Gastroesophageal sphincter (tissue), 4 donors: ENCODE data around the gene SIRT4. TPM values are rescaled to one million over a fixed set of nuclear protein-coding genes. Genes with fewer than 3 reads are reported as not detected.

ENCODE experiments used
- ATAC-seq: fragments of 150-250 bp; one replicate; pipeline ENCODE4 v1.9.1; 2016; ENCODE audit warnings: mild to moderate bottlenecking, moderate library complexity
- H3K27ac ChIP-seq, 4 donors: fragments of 200-600 bp; sonication (generic) in 3 of 4; 1 replicate in 3 of 4; 2 replicates in 1 of 4; pipeline ENCODE4 v1.5.1; 2016 to 2019
- H3K27me3 ChIP-seq: fragments of 200-600 bp; sonication (generic); one replicate; pipeline ENCODE4 v1.5.1; 2019
- H3K36me3 ChIP-seq, 2 donors: fragments of 200-600 bp; sonication (generic); one replicate each; pipeline ENCODE4 v1.5.1; 2019; ENCODE audit warnings: control low read depth in 1 of 2
- H3K4me1 ChIP-seq, 3 donors: fragments of 200-600 bp; sonication (generic); 1 replicate in 2 of 3; 2 replicates in 1 of 3; pipeline ENCODE4 v1.5.1; 2016 to 2019; ENCODE audit warnings: control low read depth in 2 of 3
- H3K4me3 ChIP-seq, 2 donors: fragments of 200-600 bp; sonication (generic); one replicate each; pipeline ENCODE4 v1.5.1; 2019; ENCODE audit warnings: mild to moderate bottlenecking in 1 of 2, moderate library complexity in 1 of 2
- H3K9me3 ChIP-seq, 3 donors: fragments of 200-600 bp; sonication (generic); one replicate each; pipeline ENCODE4 v1.5.1; 2017 to 2019; ENCODE audit warnings: control low read depth in 2 of 3
- EP300 ChIP-seq: sonication (generic); formaldehyde crosslinking; IDR thresholded peaks from one replicate; pipeline ENCODE4 v1.6.1; 2017; ENCODE audit warnings: antibody characterized with exemption, mild to moderate bottlenecking
- POLR2A ChIP-seq, 2 donors: fragments of 450-650 bp; IDR thresholded peaks; one replicate each; pipeline ENCODE4 v1.6.1; 2017; ENCODE audit warnings: antibody characterized with exemption in 2 of 2, mild to moderate bottlenecking in 2 of 2, moderate library complexity in 1 of 2
- POLR2AphosphoS5 ChIP-seq: sonication (generic); formaldehyde crosslinking; IDR thresholded peaks from one replicate; pipeline ENCODE4 v1.6.1; 2017; ENCODE audit warnings: antibody characterized with exemption
- WGBS, 2 donors: methylation state at CpG; one replicate each; pipeline ENCODE4 v1.1.5; 2018; ENCODE audit warnings: low coverage in 1 of 2; 5-methylcytosine and 5-hydroxymethylcytosine counted together
- total RNA-seq, 4 donors: library from RNA; depleted of rRNA; stranded (reverse); fragments of >200 nt; gene quantifications; one replicate each; pipeline ENCODE4 v1.1.0, GENCODE V29; 2016
- TF ChIP-seq, protein P1 (sequence below), 4 experiments: fragments of 200-600 bp in 2 of 4; fragments of 450-650 bp in 2 of 4; sonication (generic) in 1 of 4; IDR thresholded peaks; one replicate each; pipeline ENCODE4 v1.5.1; 2017 to 2019; ENCODE audit warnings: antibody characterized with exemption in 4 of 4, mild to moderate bottlenecking in 2 of 4, moderate library complexity in 2 of 4

Gene SIRT4
- total RNA-seq, 4 donors from 2014 or later = 0.67 to 3.9 (median 3.7) TPM

DNA sequence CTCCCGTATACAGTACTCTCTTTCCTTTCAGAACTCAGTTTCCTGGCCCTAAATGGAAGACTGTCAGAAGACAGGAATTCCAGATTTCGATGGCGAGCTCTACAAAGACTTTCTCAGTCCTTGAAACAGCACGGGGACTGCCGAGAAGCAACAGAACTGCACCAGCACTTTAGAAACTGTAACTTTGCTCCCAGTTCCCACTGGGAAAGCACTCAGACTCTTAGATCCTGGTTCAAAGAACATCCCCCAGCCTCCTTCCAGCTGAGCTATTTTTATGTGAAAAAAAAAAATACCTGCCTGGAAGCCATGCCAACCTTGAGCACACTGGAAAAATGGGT, 38.4 kb upstream of the SIRT4 start:
- peaks cover 0 to 3% of the 10 kb centered on the region in 2 donors for H3K36me3 ChIP-seq
- H3K27ac ChIP-seq = peak overlapping the region; percentile 88 to 96 (median 93)
- no peaks in the 10 kb centered on the region for H3K27me3 ChIP-seq
- peaks cover 4 to 70% (median 29%) of the 10 kb centered on the region in 3 donors for H3K4me1 ChIP-seq
- H3K9me3 ChIP-seq = no peaks in the 10 kb centered on the region
- TF ChIP-seq POLR2A (IDR thresholded peaks at IDR 0.05) = no peak
- TF ChIP-seq POLR2AphosphoS5 = no peak
- TF ChIP-seq EP300 = no peak
- TF ChIP-seq, protein P1, sequence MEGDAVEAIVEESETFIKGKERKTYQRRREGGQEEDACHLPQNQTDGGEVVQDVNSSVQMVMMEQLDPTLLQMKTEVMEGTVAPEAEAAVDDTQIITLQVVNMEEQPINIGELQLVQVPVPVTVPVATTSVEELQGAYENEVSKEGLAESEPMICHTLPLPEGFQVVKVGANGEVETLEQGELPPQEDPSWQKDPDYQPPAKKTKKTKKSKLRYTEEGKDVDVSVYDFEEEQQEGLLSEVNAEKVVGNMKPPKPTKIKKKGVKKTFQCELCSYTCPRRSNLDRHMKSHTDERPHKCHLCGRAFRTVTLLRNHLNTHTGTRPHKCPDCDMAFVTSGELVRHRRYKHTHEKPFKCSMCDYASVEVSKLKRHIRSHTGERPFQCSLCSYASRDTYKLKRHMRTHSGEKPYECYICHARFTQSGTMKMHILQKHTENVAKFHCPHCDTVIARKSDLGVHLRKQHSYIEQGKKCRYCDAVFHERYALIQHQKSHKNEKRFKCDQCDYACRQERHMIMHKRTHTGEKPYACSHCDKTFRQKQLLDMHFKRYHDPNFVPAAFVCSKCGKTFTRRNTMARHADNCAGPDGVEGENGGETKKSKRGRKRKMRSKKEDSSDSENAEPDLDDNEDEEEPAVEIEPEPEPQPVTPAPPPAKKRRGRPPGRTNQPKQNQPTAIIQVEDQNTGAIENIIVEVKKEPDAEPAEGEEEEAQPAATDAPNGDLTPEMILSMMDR (IDR thresholded peaks at IDR 0.05) = no peak
- ATAC-seq = no peak
- 0 to 28% methylated on average over 2 to 5 of the region's 5 CpGs for WGBS, 2 donors
- peak overlapping the region; percentile 99 for H3K4me3 ChIP-seq

DNA sequence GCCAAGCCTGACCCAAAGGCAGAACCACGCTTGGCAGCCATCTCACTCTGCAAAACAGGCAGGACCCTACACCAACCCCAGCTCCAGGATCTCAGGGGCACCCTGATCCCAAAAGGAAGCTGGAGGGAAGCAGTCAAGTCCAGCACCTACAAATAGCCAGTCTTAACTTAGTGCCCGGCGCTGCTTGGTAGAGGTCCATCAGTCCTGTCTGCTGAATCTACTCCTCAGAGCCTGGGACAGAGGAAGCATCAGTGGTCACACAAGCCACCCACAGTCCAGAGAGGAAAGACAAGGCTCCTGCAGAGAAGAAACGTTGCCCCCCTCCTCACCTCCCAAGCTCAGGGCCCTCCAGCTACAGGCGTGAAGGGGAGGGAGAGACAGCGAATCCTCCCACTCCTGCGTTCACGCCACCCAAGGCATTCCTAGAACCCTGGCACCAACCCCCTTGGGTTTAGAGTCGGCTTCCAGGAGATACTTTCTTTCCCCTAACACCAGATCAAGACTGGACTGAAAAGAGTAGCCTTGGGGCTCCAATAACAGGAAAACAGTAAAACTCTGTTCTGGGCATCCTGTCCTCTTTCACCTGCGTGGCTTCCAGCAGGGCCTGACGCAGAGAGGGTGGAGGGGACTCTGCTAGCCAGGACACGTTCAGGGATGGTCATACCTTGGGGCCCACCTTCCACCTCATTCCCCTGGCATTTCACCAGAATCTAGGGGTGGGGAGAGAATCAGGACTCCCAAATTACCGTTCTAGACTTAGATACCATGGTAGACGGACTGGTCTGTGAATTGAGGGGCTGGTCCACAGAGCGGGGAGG, 37.8 kb upstream of the SIRT4 start:
- ATAC-seq = no peak
- H3K4me3 ChIP-seq = peak overlapping the region; percentile 99
- peaks cover 0 to 3% of the 10 kb centered on the region in 2 donors for H3K36me3 ChIP-seq
- no peaks in the 10 kb centered on the region for H3K9me3 ChIP-seq
- no peak for TF ChIP-seq POLR2AphosphoS5
- TF ChIP-seq EP300 = no peak
- TF ChIP-seq POLR2A (IDR thresholded peaks at IDR 0.05) = no peak
- H3K4me1 ChIP-seq = peaks cover 4 to 64% (median 26%) of the 10 kb centered on the region in 3 donors
- no peaks in the 10 kb centered on the region for H3K27me3 ChIP-seq
- 2 to 12% methylated on average over 8 to 9 of the region's 15 CpGs for WGBS, 2 donors
- peak overlapping the region; percentile 88 to 96 (median 93) for H3K27ac ChIP-seq

DNA sequence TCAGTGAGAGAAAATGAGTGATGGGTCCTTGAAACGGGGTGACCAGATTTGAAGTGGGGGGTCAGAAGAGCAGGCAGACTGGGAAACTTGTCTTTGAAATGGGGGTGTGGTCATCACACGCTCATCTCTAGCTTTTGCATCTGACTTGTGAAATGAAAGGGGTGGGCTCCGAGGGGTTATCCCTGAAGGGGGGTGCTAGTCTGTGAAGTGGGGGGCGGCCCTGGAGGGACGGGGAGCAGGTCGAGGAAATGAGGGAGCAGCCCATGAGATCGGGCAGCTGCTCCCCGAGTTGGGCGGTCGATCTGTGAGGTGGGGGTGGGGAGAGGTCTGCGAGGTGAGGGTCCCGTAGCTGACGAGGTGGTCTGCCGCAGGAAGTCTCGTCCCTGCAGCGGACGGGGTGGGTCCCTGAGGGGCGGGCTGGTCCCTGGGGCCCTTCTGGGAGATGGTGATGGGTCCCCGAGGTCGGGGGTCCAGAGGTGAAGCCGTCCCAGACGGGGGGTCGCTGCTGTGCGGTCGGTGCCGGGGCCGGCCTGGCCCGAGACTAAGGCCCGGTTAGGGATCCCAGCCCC, 37.1 kb upstream of the SIRT4 start:
- TF ChIP-seq EP300 (no peak), POLR2A (IDR thresholded peaks at IDR 0.05) (no peak), POLR2AphosphoS5 (no peak)
- TF ChIP-seq, protein P1 (IDR thresholded peaks at IDR 0.05) = no peak
- 0% methylated on average over 2 to 5 of the region's 29 CpGs for WGBS, 2 donors
- ATAC-seq = no peak

DNA sequence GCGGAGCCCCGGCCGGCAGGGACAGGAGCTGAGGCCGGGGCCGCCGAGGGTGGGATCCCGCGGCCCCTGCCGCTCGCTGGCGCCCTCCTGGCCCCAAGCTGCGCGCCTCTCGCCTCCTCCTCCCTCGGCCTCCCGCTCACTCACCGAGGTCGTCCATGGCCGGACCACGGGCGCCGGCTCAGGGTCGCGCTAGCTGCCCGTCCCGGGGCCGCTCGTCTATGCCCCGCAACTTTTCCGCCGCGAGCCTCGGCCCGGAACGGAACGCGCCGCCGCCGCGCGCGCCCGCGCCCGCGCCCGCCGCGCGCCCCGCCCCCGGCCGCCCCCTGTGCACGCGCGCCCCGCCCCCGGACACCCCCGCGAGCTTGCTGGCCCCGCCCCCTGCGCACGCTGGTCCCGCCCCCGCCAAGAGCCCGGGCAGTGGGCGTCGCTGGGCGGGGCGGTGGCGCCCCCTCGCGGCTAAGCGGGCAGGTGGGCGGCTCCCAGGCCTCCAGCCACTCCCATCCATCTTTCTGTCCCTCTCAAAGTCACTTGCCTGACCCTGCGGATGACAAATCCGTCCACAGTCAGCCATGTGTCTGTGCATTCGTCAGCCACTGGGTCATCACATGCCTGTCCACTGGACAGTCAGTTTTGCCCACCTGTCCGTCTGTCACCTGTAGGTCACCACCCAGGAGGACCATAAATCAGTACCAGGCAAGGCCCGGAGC, 36.5 kb upstream of the SIRT4 start, which contains the start of gene PXN:
PXN (minus strand) TSS at position 258 of the 707 bp plus-strand sequence; CDS start at position 157, 101 bp downstream.
- Histone ChIP-seq H3K4me3 (peak within 1 kb of the TSS; percentile 99), H3K4me1 (peaks cover 4 to 51% (median 17%) of the 10 kb centered on the region in 3 donors), H3K36me3 (no peaks in the 10 kb centered on the region), H3K9me3 (no peaks in the 10 kb centered on the region), H3K27ac (peak within 1 kb of the TSS; percentile 88 to 96 (median 93)), H3K27me3 (no peaks in the 10 kb centered on the region)
- peak; percentile 90 for ATAC-seq
- WGBS, 2 donors = 40% methylated on average over 1 of the region's 81 CpGs; no CpG with 5 or more reads in 1 of the 2 donors
- TF ChIP-seq POLR2A (IDR thresholded peaks at IDR 0.05) = peak; percentile 74 to 75
- TF ChIP-seq, protein P1 (IDR thresholded peaks at IDR 0.05) = peak; percentile 83 to 95 (median 88)
- TF ChIP-seq POLR2AphosphoS5 = peak; percentile 56
- TF ChIP-seq EP300 = no peak

More for the DNA sequence above, 37.1 kb upstream of the SIRT4 start:
- peak overlapping the region; percentile 88 to 96 (median 93) for H3K27ac ChIP-seq
- H3K9me3 ChIP-seq = no peaks in the 10 kb centered on the region
- H3K27me3 ChIP-seq = no peaks in the 10 kb centered on the region
- H3K4me3 ChIP-seq = peak overlapping the region; percentile 99
- H3K36me3 ChIP-seq = peaks cover 0 to under 1% of the 10 kb centered on the region in 2 donors
- H3K4me1 ChIP-seq = peaks cover 4 to 58% (median 19%) of the 10 kb centered on the region in 3 donors
